K562 (cell line): Measurements from ENCODE around the gene MINK1. TPM values are rescaled to one million over a fixed set of nuclear protein-coding genes. Genes with fewer than 3 reads are reported as not detected.
A peak's percentile ranks its signal among the peaks of the same experiment; 100 is the strongest.

Source experiments
- ATAC-seq: fragments of 200-7000 bp; cut with Tn5 transposase; 3 replicates; pipeline ENCODE4 v1.9.1; 2020; ENCODE audit warnings: moderate library complexity
- BruUV-seq: library from RNA; stranded (reverse); fragments of 400-500 nt; replicated peaks from 2 replicates; lab custom pipeline; 2021; lab: Mats Ljungman, UMichigan
- CTCF ChIA-PET: fragments of 300-600 bp; formaldehyde crosslinking; extraction: SDS; loops from one replicate; lab custom pipeline; 2021; ENCODE audit warnings: low intra/inter-chr PET ratio; lab: Yijun Ruan, JAX
- POLR2A ChIA-PET: fragments of 300-600, 350-650 bp; sonication (Branson Sonifier 250); formaldehyde crosslinking; extraction: SDS; loops from one replicate; lab custom pipeline; 2021; ENCODE audit warnings: antibody characterized with exemption, inconsistent platforms; lab: Yijun Ruan, JAX
- DNase-seq, 4 experiments: peaks; one replicate each; pipeline versions ENCODE4 v3.0.0 to v3.0.0-alpha.2; 2011 to 2018; ENCODE audit warnings: low spot score in 3 of 4, mixed read lengths in 3 of 4; ENCODE audit errors: extremely low read depth in 1 of 4
- FAIRE-seq: peaks from 2 replicates; lab custom pipeline; 2011; peaks lifted over from hg19 to GRCh38; lab: Jason Lieb, UNC
- H2AFZ ChIP-seq: 2 replicates; pipeline ENCODE4 v1.6.0; 2011; ENCODE audit warnings: low read depth, low read length, control low read depth, inconsistent platforms
- H3K27ac ChIP-seq: fragments of 200-600 bp; 3 replicates; pipeline ENCODE4 v1.8.0; 2011; ENCODE audit warnings: low read depth, mild to moderate bottlenecking, control low read depth, inconsistent platforms, low read length, moderate library complexity, mixed read lengths; ENCODE audit errors: extremely low read depth
- H3K27me3 ChIP-seq, 2 experiments: fragments of 300-600 bp in 1 of 2; 2 replicates in 1 of 2; 3 replicates in 1 of 2; pipeline versions ENCODE4 v1.6.0 to v1.8.0; 2011; ENCODE audit warnings: inconsistent platforms in 2 of 2, low read length in 2 of 2, mild to moderate bottlenecking in 1 of 2, mixed read lengths in 1 of 2, moderate library complexity in 1 of 2; ENCODE audit not compliant: control insufficient read depth in 2 of 2, insufficient read depth in 2 of 2
- H3K36me3 ChIP-seq: fragments of 300-600 bp; 3 replicates; pipeline ENCODE4 v1.8.0; 2011; ENCODE audit warnings: mild to moderate bottlenecking, low read length, inconsistent platforms; ENCODE audit not compliant: control insufficient read depth, insufficient read depth
- H3K4me1 ChIP-seq, 2 experiments: fragments of 200-600 bp in 1 of 2; replicated peaks in 1 of 2; 2 replicates in 1 of 2; 3 replicates in 1 of 2; pipeline versions ENCODE4 v1.5.1 to v1.8.0; 2011; ENCODE audit warnings: inconsistent platforms in 2 of 2, low read length in 2 of 2, mild to moderate bottlenecking in 1 of 2, mixed read lengths in 1 of 2, moderate library complexity in 1 of 2; ENCODE audit not compliant: control insufficient read depth in 2 of 2, insufficient read depth in 2 of 2
- H3K4me2 ChIP-seq: 2 replicates; pipeline ENCODE4 v1.6.1; 2011; ENCODE audit warnings: low read length, control low read depth, inconsistent platforms, mixed read lengths; ENCODE audit not compliant: insufficient read depth
- H3K4me3 ChIP-seq: fragments of 200-600 bp; sonication (generic), shearing (Covaris generic); 2 replicates; pipeline ENCODE4 v1.5.1; 2016; ENCODE audit warnings: control low read depth, inconsistent platforms
- H3K79me2 ChIP-seq: fragments of 200-600 bp; 3 replicates; pipeline ENCODE4 v1.8.0; 2011; ENCODE audit warnings: low read length, inconsistent platforms; ENCODE audit not compliant: control insufficient read depth, insufficient read depth
- H3K9ac ChIP-seq, 2 experiments: 2 replicates each; pipeline versions ENCODE4 v1.6.0 to v1.6.1; 2011; ENCODE audit warnings: low read depth in 2 of 2, low read length in 2 of 2, control low read depth in 1 of 2, inconsistent platforms in 1 of 2, mild to moderate bottlenecking in 1 of 2, mixed read lengths in 1 of 2; ENCODE audit not compliant: insufficient read depth in 1 of 2
- H3K9me1 ChIP-seq: one replicate; pipeline ENCODE4 v1.6.0; 2011; ENCODE audit warnings: inconsistent platforms, mild to moderate bottlenecking, low read length, moderate library complexity; ENCODE audit not compliant: control insufficient read depth, insufficient read depth
- H3K9me3 ChIP-seq: replicated peaks from 2 replicates; pipeline ENCODE4 v1.5.1; 2011; ENCODE audit warnings: low read depth, low read length, inconsistent platforms; ENCODE audit not compliant: control insufficient read depth, insufficient read depth
- H4K20me1 ChIP-seq: replicated peaks from 2 replicates; pipeline ENCODE4 v1.6.1; 2011; ENCODE audit warnings: low read length, inconsistent platforms, mixed read lengths; ENCODE audit not compliant: control insufficient read depth, insufficient read depth
- AFF4 ChIP-seq: sonication (generic); formaldehyde crosslinking; IDR thresholded peaks from 2 replicates; pipeline ENCODE4 v1.8.0; 2023; ENCODE audit warnings: mild to moderate bottlenecking, missing genetic modification reagents
- EP400 ChIP-seq: fragments of 450-650 bp; IDR thresholded peaks from 2 replicates; pipeline ENCODE4 v1.6.1; 2017; ENCODE audit warnings: antibody characterized with exemption, mild to moderate bottlenecking, moderate library complexity
- ETV5 ChIP-seq: sonication (generic); formaldehyde crosslinking; IDR thresholded peaks from 2 replicates; pipeline ENCODE4 v1.4.0; 2020; ENCODE audit warnings: low read depth, mild to moderate bottlenecking, missing genetic modification reagents
- NCOA1 ChIP-seq: fragments of 450-650 bp; IDR thresholded peaks from 2 replicates; pipeline ENCODE4 v1.6.1; 2016; ENCODE audit warnings: low read depth
- TBP ChIP-seq: optimal IDR thresholded peaks from 2 replicates; pipeline ENCODE3; 2011; ENCODE audit warnings: low read depth, low read length, improper control_type of control experiment
- ZBTB40 ChIP-seq, 2 experiments: fragments of 450-650 bp in 1 of 2; sonication (generic) in 1 of 2; formaldehyde crosslinking in 1 of 2; IDR thresholded peaks; 2 replicates each; pipeline versions ENCODE4 v1.7.1 to v1.9.0; 2016 to 2022; ENCODE audit warnings: inconsistent platforms in 1 of 2, mild to moderate bottlenecking in 1 of 2, missing genetic modification reagents in 1 of 2
- WGBS: fragments of 100-300 bp; shearing (Covaris generic); methylation state at CpG from one replicate; pipeline ENCODE4 v1.1.6; 2016; ENCODE audit warnings: low coverage, mixed read lengths; ENCODE audit not compliant: insufficient coverage; ENCODE audit errors: missing lambda C conversion rate; 5-methylcytosine and 5-hydroxymethylcytosine counted together
- in situ Hi-C: fragments of 300-500 bp; cut with MboI; formaldehyde crosslinking; loops from 4 replicates; pipeline ENCODE4 v1.15.0; 2018; ENCODE audit warnings: inconsistent platforms, mixed read lengths
- intact Hi-C: fragments of 100-400 bp; cut with micrococcal nuclease; formaldehyde crosslinking; loops from 2 replicates; pipeline ENCODE4 v1.14.2; 2022
- polyA plus RNA-seq, 8 experiments: library from polyadenylated mRNA; depleted of rRNA in 4 of 8; stranded (reverse) in 5 of 8; unstranded in 3 of 8; fragments of >200 nt; fragmentation: Nextera tagmentation in 2 of 8; fragmentation: Illumina TruSeq in 1 of 8; extraction: Ambion mirVana in 2 of 8; extraction: Trizol in 1 of 8; gene quantifications; 2 replicates each; pipeline versions ENCODE4 v1.2.1 to v1.2.3, GENCODE V29; 2011 to 2014; ENCODE audit warnings: inconsistent platforms in 1 of 8, missing spikeins in 1 of 8
- total RNA-seq, 7 experiments: library from RNA; depleted of rRNA in 6 of 7; stranded (reverse); fragments of >200 nt in 6 of 7; fragmentation: Illumina TruSeq in 2 of 7; extraction: Trizol in 2 of 7; gene quantifications; 2 replicates each; pipeline versions ENCODE4 v1.2.1 to v1.2.3, GENCODE V29; 2011 to 2021; ENCODE audit warnings: low replicate concordance in 1 of 7

The MINK1 gene
- total and polyA plus RNA-seq, 9 of the 15 experiments (the other 6 are each of a cell fraction or from before 2014, with no cell fraction given): 0.11 to 54.2 (median 14.9) TPM

- in situ Hi-C loops: no loop called here
- Histone ChIP-seq H3K4me2 (peak overlapping the region; percentile 94), H2AFZ (0 out of 2 replicates have a peak overlapping the region, but pooled peaks have one; percentile 23), H3K79me2 (peaks cover 55% of the 10 kb centered on the region), H3K9me3 (no peaks in the 10 kb centered on the region), H3K4me1 (peaks cover 30 to 38% of the 10 kb centered on the region in 2 experiments; a peak in 4 of 5 replicates), H3K9ac (peak overlapping the region; percentile 77 to 93), H3K27me3 (no peaks in the 10 kb centered on the region), H3K9me1 (no peaks in the 10 kb centered on the region), H3K36me3 (peaks cover 14% of the 10 kb centered on the region; the same call in 2 of the 3 replicates), H4K20me1 (no peaks in the 10 kb centered on the region), H3K27ac (peak overlapping the region; percentile 71), H3K4me3 (peak overlapping the region; percentile 81)
- TSS peak; percentile 47 for BruUV-seq
- DNase-seq: peak in 1 of 4 experiments; percentile 50
- FAIRE-seq: no peak
- ATAC-seq: peak; percentile 11
- CTCF ChIA-PET: no interaction called here
- 0% methylated on average over 12 of the region's 15 CpGs for WGBS
- POLR2A ChIA-PET: interaction anchor here (0.7 to 1.2 kb wide), 2 partner anchors 11 to 881 kb away, joined by 3 read pairs; no protein-coding TSS in a partner anchor
- intact Hi-C loops: loop anchor here (1.0 kb wide), 1 partner anchor 38 kb away; the partner anchor contains the start of gene PSMB6
- TF ChIP-seq TBP (peak; percentile 4), NCOA1 (0 out of 2 replicates have a peak, but pooled peaks have one; percentile 21), EP400 (0 out of 2 replicates have a peak, but pooled peaks have one; percentile 16), ZBTB40 (IDR thresholded peaks at IDR 0.05) (peak; percentile 61), ZBTB40 (CRISPR knock-in tag; IDR thresholded peaks at IDR 0.05) (no peak), ETV5 (CRISPR knock-in tag) (peak; percentile 23; the same call in 1 of the 2 replicates), AFF4 (CRISPR knock-in tag) (0 out of 2 replicates have a peak, but pooled peaks have one; percentile 76)
Measured at GRCh38 chr17:4833941-4834680, 971 bp downstream of the MINK1 start.
